Measurements from ENCODE around the gene SKAP1. TPM values are rescaled to one million over a fixed set of nuclear protein-coding genes. Genes with fewer than 3 reads are reported as not detected.
A peak's percentile ranks its signal among the peaks of the same experiment; 100 is the strongest.

SKAP1 gene
- total RNA-seq, result 1 to 10 TPM; 1.9 to 3.0 TPM
- polyA plus RNA-seq (ENCODE audit: insufficient read length in 6 of 6), result 1 to 10 TPM; 1.2 to 3.0 (median 1.8) TPM
- long read RNA-seq, donor 1, partial matches to known transcripts, result 0 of 1 reads
- long read RNA-seq, donor 1, other reads (novel, unspliced or antisense), result 0 of 1 reads
- long read RNA-seq, donor 2, partial matches to known transcripts, result 0 of 1 reads
- long read RNA-seq, donor 2, other reads (novel, unspliced or antisense), result 0 of 1 reads
- long read RNA-seq, donor 3, result 0 reads
- long read RNA-seq, donor 4, result 0 reads
- long read RNA-seq, donor 5, result 0 reads
- long read RNA-seq, donor 6, partial matches to known transcripts, result 0 of 1 reads
- long read RNA-seq, donor 6, other reads (novel, unspliced or antisense), result 0 of 1 reads
- long read RNA-seq, donor 7, result 0 reads
- long read RNA-seq, donor 8, result 0 reads
- long read RNA-seq, donor 9, result 0 reads
- long read RNA-seq, donor 10, partial matches to known transcripts, result 0 of 2 reads
- long read RNA-seq, donor 10, other reads (novel, unspliced or antisense), result 1 of 2 reads
- long read RNA-seq, donor 11, result 0 reads
- long read RNA-seq, donor 12, result 0 reads

GRCh38 chr17:48429638-48430586 lies at the start of gene SKAP1:
SKAP1 (minus strand) TSS chr17:48430214.
- TF ChIP-seq CTCF (IDR thresholded peaks at IDR 0.05), result no peak
- Histone ChIP-seq H3K36me3 (no peaks in the 10 kb centered on the region), H3K27me3 (peaks cover 27 to 78% of the 10 kb centered on the region in 2 donors), H3K4me3 (peak within 1 kb of the TSS in 1 of 2 donors; percentile 33), H3K9me3 (no peaks in the 10 kb centered on the region), H3K27ac (peak within 1 kb of the TSS; percentile 2 to 55), H3K4me1 (no peaks in the 10 kb centered on the region)
- intact Hi-C loops (cut with DNase I), result no loop called here
- ATAC-seq, result peak; percentile 60
- peak in 1 of 4 donors; percentile 81 for DNase-seq

GRCh38 chr17:48479014-48479402 lies 49.0 kb upstream of the SKAP1 start:
- H3K27ac ChIP-seq, result no peak overlapping the region
- H3K4me3 ChIP-seq, result no peak overlapping the region
- ATAC-seq (no peak), DNase-seq (no peak)
- no peaks in the 10 kb centered on the region for H3K36me3 ChIP-seq
- H3K27me3 ChIP-seq, result peaks cover 0 to 24% of the 10 kb centered on the region in 2 donors
- H3K9me3 ChIP-seq, result no peaks in the 10 kb centered on the region
- intact Hi-C loops (cut with DNase I), result loop anchor here in 1 of 2 donors (10.0 kb wide), 1 partner anchor 114 kb away; no protein-coding TSS in a partner anchor
- TF ChIP-seq CTCF (IDR thresholded peaks at IDR 0.05), result no peak
- H3K4me1 ChIP-seq, result no peaks in the 10 kb centered on the region

GRCh38 chr17:48478224-48479013 lies 48.4 kb upstream of the SKAP1 start:
- TF ChIP-seq CTCF (IDR thresholded peaks at IDR 0.05), result no peak
- DNase-seq (no peak), ATAC-seq (no peak)
- no peak overlapping the region for H3K4me3 ChIP-seq
- no peaks in the 10 kb centered on the region for H3K36me3 ChIP-seq
- no peaks in the 10 kb centered on the region for H3K4me1 ChIP-seq
- peaks cover 0 to 23% of the 10 kb centered on the region in 2 donors for H3K27me3 ChIP-seq
- intact Hi-C loops (cut with DNase I), result loop anchor here in 1 of 2 donors (10.0 kb wide), 1 partner anchor 114 kb away; no protein-coding TSS in a partner anchor
- H3K27ac ChIP-seq, result no peak overlapping the region
- H3K9me3 ChIP-seq, result no peaks in the 10 kb centered on the region

GRCh38 chr17:48477221-48477620 lies 47.2 kb upstream of the SKAP1 start:
- intact Hi-C loops (cut with DNase I), result loop anchor here in 1 of 2 donors (10.0 kb wide), 1 partner anchor 112 kb away; no protein-coding TSS in a partner anchor
- ATAC-seq, result no peak
- no peaks in the 10 kb centered on the region for H3K4me1 ChIP-seq

More at GRCh38 chr17:48477221-48477620, 47.2 kb upstream of the SKAP1 start:
- Histone ChIP-seq H3K27ac (no peak overlapping the region), H3K27me3 (peaks cover 0 to 22% of the 10 kb centered on the region in 2 donors), H3K36me3 (no peaks in the 10 kb centered on the region), H3K9me3 (no peaks in the 10 kb centered on the region), H3K4me3 (no peak overlapping the region)
- TF ChIP-seq CTCF (IDR thresholded peaks at IDR 0.05), result no peak
- DNase-seq, result no peak
